HG03432 (cell line): ENCODE measurements around the gene ENDOD1.

Experiments
- ATAC-seq: cut with Tn5 transposase; IDR thresholded peaks from one replicate; pipeline ENCODE4 v1.9.1; 2021; ENCODE audit warnings: mild to moderate bottlenecking, moderate library complexity; ENCODE audit not compliant: unreplicated experiment

Gene ENDOD1

DNA sequence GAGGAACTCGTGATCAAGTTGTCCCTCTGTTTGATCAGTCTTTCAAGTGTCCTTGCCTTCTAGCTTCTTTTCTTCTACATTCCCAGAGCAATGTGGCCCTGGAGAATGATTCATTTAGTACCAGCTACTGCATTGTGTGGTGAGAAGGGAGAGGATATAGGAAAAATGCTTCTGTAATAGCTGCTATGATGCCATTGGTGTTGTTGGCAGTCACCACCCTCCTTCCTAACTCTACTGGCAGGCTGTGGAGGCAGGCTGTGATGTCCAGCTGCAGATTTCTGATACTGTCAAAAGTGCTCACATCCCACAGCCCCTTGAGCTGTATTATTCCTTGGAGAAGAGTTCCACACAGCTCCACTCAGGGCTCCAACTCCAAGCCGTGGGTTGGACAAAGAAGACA, 52.8 kb downstream of the ENDOD1 start:
- no peak for ATAC-seq

DNA sequence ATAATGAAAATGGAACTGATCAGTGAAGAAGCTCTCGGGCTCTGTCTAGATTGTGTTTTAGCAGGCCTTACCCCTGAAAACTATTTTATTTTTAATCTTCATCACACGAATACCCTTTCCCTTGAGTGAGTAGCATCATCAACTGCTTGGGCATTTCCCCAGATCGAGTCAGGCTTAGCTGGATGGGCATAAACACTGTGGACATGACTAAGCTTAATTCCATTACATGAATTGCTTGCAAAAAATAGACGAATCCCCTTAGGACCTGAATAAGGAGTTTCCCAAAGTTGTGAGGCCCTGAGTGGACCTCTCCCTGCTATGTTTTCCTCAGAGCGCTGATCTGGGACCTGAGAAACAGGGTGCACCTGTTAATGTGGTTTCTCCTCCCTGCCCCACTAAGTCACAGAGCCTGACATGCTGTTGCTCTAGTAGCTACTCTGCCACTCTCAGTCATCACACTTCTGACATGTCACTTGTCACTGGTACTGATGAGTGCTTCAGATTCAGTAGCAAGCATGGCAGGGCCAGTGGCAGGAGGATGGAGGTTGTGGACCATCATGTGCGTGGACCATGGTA, 53.5 kb downstream of the ENDOD1 start:
- no peak for ATAC-seq

DNA sequence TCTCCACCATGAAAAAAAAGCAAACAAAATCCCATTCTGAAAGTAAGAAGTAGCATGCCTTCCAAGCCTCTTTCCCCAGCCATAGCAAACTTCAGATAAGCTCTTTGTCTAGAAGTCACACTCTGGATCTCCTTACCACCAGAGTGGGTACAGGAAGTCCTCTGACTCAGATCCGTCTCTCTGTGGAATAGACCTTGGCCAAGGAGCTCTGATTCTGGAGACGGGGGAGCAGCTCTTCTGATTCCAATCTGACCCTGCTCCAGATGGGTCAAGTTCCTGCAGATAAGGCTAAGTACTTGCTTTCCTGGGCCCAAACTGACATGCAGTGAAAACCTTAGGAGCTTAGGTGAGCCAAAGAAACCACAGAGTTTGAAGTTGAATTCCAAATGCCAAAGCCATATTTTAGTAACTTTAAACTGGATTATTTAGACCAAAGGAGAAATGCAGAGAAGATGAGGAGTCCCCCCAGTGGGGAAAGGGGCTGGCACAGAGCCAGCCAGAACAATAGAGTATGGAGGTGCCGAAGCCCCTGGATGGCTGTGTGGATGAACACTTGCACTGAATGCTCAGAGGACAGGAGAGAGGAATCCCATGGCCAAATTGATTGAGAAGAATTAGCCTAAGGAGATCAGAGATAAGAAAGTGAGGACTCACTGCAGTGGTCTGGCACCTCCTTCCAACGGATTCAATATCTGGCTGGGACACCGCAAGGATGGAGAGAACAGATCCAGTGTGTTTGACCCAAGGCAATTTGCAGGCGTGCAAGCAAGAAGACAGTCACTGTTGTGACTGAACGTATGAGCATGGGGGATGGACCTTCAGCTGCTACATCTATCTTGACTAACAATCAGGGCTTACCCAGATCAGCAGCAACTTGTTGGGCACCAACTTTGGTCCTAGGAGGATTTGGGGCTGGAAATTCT, 54.9 kb downstream of the ENDOD1 start:
- ATAC-seq = no peak

DNA sequence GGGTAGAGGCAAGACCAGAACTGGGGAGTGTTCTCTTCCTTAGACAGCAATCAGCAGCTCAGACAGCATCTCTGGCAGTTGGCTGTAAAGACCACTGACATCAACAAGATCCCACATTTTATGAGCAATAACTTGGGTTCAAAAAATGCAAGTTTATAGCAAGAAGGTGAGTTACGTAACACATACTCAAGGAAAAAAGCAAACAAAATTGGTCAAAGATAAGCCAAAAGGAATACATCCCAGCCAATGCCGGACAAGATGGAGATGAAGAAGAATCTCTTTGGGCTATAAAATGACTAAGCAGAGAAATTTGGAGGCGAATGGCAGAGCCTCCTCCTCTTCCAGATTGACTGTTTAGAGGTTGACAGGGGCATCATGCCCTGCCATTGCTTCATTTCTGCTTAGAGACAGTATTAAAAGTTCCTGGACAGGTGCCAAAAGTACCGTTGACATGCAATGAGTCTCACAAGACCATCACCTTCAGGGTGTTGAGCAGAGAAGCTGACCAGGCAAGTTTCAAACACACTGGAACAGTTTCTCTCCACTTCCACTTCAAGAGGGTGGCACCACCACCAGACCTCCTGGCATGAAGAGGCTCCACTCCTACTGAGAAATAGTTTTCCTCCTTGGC, 55.9 kb downstream of the ENDOD1 start:
- ATAC-seq = no peak

DNA sequence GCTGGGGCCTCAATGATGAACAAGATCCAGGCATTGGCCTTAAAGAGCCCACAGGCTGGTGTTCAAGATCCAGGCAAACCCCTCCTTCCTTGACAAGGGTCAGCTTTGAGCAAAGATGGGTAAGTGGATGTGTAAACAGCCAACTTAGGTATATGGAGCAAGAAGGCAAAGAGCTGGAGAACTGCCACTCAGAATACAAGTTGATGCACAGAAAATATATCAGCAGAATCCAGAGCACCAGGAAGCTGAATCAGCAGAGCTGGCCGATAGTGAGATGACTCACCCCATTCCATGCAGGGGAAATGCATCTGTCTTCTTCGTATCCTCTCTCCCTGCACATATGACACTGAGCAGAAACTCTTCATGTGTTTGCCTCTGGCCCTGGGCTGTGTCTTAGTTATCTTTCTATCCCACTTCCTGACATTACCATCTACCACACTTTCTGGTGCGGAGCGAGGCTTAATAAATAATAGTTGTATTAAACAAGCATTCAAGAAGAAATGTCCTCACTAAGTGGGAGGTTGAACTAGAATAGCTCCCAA, 57.8 kb downstream of the ENDOD1 start:
- no peak for ATAC-seq

DNA sequence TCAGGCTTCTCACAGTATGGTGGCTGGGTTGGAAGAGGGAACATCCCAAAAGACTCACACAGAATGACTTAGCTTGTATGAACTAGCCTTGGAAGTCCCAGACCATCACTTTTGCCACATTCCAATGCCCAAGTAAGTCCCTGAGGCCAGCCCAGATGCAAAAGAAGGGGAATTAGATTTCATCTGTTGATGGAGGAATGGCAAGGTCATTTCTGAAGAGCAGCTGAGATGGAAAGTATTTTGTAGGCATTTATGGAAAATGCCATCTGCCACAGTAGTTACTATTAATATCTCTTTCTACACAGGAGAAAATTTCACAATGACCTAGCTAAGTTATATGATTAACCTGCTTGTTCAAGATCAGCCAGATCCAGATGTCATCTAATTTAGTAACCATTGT, 58.8 kb downstream of the ENDOD1 start:
- no peak for ATAC-seq

DNA sequence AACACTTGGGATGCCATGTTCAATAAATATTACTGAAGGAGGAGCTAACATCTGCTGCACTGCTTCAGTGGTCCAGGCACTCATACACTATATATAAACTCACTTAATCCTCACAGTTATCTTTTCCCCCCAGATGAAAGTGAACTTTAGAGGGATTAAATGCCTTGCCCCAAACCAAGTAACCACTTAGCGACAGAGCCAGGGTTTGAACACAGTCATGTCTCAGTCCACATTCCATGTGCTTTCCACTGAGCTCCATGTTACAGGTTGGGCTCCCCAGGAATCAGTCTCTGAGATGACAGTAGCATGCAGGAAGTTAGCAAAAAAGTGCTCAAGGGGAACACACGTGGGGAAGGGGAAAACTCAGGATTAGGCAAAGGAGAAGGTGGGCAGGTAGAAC, 59.3 kb downstream of the ENDOD1 start:
- ATAC-seq = no peak

DNA sequence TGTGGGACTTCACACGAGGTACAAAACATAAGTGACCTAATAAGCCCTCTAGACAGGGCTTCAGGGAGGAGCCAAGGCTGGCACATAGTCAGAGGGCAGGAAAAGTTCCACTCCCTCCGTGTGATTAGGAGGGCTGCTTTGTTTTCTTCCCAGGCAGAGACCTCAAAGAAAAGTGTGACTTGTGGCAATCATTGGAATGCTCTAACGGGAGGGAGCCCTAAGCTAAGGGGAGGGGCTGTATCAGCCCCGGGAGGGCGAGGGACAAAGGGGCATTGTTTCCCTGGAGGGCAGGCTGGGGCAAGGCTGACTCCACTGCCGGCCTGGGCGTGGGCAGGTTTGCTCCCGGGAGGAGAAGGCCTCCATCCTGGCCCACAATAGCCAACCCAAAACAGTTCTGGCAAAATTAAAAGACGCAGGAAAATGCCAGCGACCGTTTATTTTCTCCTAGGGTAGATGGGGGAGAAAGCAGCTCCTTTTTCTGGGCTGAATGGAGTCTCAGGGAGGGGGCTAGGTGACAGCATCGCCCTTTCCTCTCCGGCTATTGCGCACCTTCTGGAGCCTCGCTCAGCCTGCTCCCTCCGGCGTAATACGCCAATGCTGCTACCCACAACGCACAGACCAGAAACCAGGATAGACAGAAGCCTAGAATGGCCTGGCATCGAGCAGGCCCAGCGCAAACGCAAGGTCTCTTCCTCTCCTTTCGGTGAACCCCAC, 60.2 kb downstream of the ENDOD1 start:
- no peak for ATAC-seq

DNA sequence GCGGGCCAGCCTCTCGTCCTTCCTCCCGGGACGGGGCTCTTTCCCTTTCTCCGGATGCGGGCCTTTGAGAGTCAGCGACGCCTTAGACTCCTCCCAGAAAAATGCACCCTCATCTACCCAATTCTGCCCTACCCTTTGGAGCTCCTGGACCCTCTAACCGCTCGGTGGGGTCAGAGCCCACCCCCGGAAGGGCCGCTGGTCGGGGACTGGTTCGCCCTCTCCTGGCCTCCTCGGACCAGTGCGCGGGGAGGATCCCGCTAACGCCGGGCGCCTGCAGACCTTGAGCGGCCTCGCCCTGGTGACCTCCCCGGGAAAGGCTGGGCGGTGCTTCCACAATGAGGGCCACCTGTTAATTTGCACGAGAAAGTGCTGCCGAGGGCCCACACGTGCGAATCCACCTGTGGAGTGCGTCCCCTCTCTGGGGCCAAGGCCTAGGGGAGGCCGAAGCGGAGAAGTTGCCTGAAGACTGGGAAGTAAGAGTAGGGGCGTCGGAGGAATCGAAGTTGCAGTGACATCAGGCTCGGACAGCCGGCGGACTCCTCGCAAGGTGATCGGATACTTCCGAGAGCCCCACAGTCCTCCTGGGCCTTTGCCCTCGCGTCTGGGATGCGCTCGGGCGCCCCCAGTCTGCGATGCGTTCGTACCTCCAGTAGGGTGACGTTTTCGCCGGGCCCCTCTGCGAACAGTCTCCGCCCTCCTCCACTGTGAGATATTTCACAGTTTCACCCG, 61.5 kb downstream of the ENDOD1 start:
- peak; percentile 90 for ATAC-seq

DNA sequence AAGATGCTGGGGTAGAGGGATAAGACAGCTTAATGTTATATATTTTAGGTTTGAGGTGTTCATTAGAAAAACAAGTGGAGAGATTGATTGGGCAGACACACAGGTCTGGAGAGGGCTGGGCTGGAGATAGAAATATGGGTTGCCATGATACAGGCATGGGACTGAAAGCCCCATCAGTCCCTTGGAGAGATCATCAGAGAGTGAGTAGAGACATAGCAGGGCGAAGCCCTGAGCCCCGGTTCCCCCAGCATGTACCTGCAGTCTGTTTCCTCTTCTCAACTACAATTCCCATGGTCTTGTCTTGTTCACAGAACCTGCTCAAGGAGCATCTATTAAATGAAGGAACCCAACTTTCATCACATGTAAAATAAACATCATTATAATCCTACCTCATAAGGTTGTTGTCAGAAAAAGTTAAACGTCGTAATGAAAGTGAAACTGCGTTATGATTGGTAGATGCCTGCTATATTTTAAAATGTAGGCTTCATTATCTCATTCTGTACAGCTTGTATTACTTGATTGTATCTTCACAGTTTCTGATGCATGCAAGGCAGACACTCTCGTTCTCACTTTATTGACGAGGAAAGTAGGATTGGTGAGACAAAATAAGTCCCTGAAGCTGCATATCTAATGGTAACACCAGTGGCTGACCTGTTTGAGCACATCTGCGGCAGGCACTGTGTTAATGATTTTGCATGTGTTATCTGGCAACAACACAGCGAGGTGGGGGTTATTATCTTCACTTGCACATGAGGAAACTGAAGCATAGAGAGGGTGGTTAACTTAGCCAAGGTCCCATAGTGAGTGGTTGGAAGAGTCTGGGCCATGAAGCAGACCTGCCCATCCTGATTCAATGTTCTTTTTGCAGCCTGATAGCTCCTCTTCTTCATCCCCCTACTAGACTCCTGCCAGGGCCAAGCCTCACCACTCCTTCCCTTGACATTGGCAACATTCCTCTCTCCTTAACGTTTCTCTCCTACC, 63.5 kb downstream of the ENDOD1 start:
- peak; percentile 13 for ATAC-seq

DNA sequence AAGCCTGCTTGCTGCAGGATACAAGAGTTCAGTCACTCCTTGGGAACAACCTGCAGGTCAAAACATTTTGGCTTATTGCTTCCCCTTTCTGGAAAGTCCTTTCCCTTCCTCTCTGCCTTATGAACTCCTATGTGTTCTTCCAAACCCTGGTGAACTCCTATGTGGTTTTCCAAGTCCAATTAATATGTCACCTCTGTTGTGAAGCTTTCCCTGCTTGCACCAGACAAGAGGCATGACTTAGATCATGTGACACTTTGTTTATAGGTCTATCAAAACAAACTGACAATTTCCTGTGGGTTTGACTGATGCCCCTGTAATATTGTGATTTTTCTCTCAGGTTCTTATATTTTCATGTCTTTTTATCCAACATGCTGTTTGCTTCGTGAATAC, 64.2 kb downstream of the ENDOD1 start:
- ATAC-seq = no peak

DNA sequence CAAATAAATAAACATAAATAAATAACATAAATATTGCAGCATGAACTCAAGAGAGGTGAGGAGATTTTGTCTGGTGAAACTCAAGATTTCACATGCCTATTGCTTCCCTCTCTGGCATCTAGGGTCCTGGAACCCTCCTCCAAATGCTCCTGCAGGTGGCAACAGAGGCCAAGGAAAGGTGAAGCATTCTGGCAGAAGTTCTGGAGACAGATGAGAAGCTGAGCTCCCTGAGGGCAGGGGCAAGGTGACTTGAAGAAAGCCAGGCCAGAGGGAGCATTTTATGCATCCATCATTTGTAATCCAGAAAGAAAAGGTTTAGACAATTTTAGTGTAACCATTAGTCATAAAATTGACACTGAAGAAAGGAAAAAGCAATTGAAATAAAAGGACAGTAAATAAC, 64.9 kb downstream of the ENDOD1 start:
- ATAC-seq = no peak

DNA sequence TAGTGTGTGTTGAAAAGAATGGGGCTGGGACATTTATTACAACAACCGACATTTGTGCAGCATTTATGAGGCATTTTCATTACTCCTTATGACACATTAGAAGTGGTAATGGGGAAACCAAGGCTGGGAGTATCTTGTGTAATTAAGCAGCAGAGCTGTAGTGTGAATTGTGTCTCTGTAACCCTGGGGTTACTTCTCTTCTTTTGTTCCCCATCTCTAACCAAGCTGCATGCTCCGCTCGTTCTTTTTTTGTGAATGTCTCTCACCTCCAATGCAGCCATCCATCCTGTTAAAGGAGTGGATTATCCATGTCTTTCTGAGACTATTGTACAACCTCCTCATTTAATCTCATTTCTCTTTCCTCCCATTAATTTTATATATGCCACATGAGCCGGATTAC, 65.7 kb downstream of the ENDOD1 start:
- ATAC-seq = no peak

DNA sequence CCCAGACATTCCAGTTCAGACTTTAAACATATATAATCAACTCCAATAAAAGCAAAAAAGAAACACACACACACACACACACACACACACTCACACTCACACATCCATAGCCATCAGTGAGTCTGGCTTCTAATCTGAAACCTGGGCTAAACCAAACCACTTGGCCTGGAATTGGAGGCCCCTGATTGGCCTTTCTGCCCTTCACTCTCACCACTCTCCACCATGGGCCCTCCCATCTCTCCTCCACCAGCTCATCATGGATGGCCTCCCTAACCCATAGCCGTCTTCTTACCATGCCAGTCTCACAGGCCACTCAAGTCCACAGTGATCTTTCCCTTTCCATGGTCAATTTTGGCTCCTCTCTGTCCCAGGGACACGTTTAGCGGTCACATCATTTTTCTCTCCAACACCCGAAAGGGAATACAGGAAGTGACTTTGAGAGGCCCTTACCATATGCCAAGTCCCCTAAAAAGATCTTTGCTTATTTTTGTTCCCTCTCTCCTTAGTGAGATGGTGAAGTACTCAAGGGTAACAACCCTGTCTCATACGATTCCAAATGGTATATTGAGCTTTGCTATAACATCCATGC, 66.6 kb downstream of the ENDOD1 start:
- no peak for ATAC-seq

DNA sequence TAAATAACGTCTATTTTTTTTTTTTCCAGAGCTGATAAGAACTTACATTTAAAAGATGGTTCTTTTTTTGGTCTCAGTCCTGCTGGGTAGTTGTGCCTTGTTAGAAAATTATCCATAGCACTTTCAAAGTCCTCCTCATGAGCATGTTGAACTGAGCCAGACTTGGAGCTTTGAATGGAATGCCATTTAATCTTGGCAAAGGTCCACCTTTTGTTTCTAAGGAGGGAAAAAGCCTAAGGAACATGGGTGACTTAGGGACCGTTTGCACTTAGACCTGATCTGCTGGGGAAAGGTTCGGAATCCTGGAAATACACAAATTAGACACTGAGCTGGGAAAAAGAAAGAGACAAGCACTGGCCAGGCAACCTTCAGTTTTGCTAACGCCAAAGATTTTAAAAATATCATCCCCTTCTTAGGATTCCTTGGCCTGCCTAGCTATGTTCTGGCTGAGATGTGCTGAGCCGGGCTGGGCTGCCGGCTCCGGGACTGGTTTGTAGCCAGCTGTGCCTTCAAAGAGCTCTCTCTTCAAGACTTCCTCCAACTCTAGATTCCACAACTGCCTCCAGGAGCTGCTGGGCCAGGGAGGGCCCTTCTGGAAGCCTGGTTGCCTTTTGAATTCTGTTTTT, 67.4 kb downstream of the ENDOD1 start:
- ATAC-seq = no peak

DNA sequence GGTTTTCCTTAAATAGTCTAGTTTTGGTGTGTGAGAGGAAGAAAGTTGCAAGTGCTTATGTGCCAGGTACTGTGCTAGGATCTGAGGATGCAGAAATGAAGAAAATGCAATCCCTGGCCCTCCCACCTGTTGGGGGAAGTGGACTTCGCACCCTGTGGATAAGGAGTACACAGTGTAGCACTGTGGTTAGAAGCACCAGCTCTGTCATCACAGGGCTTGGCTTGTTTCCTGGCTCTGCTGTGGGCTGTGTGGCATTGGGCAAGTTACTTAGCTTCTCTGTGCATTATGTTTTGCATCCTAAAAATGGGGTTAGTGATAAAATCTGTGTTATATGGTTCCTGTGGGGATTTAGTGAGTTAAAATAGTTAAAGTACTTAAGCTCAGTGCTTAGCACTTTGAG, 68.2 kb downstream of the ENDOD1 start:
- ATAC-seq = no peak

DNA sequence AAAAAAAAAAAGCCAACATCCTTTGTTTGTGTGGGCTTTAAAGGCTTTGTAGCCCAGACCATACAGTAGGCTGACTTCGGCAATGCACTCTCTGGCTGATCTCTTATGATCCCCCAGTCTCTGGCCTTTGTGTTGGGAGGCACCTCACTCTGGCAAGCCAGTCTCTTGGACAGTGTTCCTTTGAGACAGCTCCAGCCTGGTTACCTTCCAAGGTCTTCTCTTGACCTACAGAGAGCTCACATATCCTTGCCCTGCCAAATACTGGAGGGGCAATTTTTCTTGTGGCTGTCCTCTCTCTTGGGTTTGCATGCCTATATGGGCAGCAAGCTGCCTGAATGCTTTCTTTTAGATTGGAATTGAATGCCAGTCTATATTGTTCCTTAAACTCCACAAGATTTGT, 71.6 kb downstream of the ENDOD1 start:
- ATAC-seq = no peak

DNA sequence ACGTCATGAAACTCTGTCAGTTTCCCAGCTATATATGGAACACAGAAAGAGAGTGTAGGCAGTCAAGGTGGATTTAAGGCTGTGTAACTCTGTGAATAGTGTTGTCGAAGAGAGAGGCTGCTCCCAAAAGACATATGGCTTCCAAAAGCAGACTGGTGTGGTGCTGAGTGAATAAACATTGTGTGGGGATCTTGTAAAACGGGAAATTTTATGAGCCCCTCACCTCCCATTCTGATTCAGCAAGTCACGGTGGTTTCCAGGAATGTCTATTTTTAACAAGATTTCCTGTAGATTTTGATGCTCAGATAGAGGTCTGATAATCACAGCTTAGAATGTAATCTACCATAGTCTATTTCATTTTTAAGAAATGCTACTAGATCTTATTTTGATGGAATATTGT, 73.5 kb downstream of the ENDOD1 start:
- no peak for ATAC-seq

DNA sequence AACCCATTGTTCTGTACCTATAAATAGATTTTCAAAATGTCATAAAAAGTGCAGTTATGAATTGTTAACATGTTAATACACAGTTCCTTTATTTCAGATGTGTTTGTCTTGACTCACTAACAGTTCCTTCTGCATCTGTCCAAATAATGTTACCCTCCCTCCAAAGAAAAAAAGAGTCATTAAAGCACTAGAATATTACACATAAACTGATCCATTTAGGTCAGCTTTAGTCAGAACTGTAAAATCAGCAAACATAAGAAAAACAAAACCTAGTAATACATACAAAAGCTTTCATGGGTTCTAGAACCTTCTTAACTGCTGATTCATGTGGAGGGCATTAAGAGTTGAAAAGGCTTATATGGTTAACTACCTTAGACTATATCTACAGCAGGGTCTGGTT, 76.0 kb downstream of the ENDOD1 start:
- no peak for ATAC-seq
